GM12878 (cell line): ENCODE results near the gene MAP4K2. TPM values are rescaled to one million over a fixed set of nuclear protein-coding genes. Genes with fewer than 3 reads are reported as not detected.

Experiments used
- BCLAF1 ChIP-seq: fragments of 450-650 bp; IDR thresholded peaks from 2 replicates; pipeline ENCODE4 v1.6.1; 2017; ENCODE audit warnings: antibody characterized with exemption, mild to moderate bottlenecking, moderate library complexity
- BHLHE40 ChIP-seq, 2 experiments: fragments of 450-650 bp in 1 of 2; IDR thresholded peaks; 2 replicates each; pipeline ENCODE4 v1.6.1; 2011 to 2017; ENCODE audit warnings: low read depth in 2 of 2, borderline replicate concordance in 1 of 2, improper control_type of control experiment in 1 of 2, low read length in 1 of 2, mild to moderate bottlenecking in 1 of 2
- CHD1 ChIP-seq: IDR thresholded peaks from 2 replicates; pipeline ENCODE4 v1.6.1; 2012; ENCODE audit warnings: low read depth, low read length, improper control_type of control experiment
- CHD2 ChIP-seq: IDR thresholded peaks from 2 replicates; pipeline ENCODE4 v1.6.1; 2011; ENCODE audit warnings: low read depth, low read length, improper control_type of control experiment, borderline replicate concordance
- EGR1 ChIP-seq, 2 experiments: IDR thresholded peaks; 1 replicate in 1 of 2; 2 replicates in 1 of 2; pipeline ENCODE4 v1.6.1; 2011 to 2012; ENCODE audit warnings: low read depth in 2 of 2, low read length in 2 of 2, borderline replicate concordance in 1 of 2, mild to moderate bottlenecking in 1 of 2, moderate library complexity in 1 of 2
- HDAC6 ChIP-seq: fragments of 200-600 bp; sonication (generic); IDR thresholded peaks from one replicate; pipeline ENCODE4 v1.8.0; 2017; ENCODE audit warnings: antibody characterized with exemption; ENCODE audit not compliant: unreplicated experiment
- HDGF ChIP-seq: fragments of 450-650 bp; IDR thresholded peaks from 2 replicates; pipeline ENCODE4 v1.6.1; 2016; ENCODE audit warnings: antibody characterized with exemption
- IRF3 ChIP-seq: fragments of 450-650 bp; IDR thresholded peaks from 2 replicates; pipeline ENCODE4 v1.6.1; 2014; ENCODE audit warnings: mild to moderate bottlenecking
- JUNB ChIP-seq: IDR thresholded peaks from 2 replicates; pipeline ENCODE4 v1.6.1; 2016; ENCODE audit warnings: antibody characterized with exemption, mild to moderate bottlenecking
- KLF5 ChIP-seq: fragments of 450-650 bp; IDR thresholded peaks from 2 replicates; pipeline ENCODE4 v1.6.1; 2014; ENCODE audit warnings: mild to moderate bottlenecking; ENCODE audit not compliant: partially characterized antibody
- MAX ChIP-seq: IDR thresholded peaks from 2 replicates; pipeline ENCODE4 v1.6.1; 2012; ENCODE audit warnings: low read depth, low read length, improper control_type of control experiment
- MTA3 ChIP-seq: IDR thresholded peaks from 2 replicates; pipeline ENCODE4 v1.6.1; 2012; ENCODE audit warnings: low read length, inconsistent platforms, borderline replicate concordance
- PBX3 ChIP-seq: IDR thresholded peaks from 2 replicates; pipeline ENCODE4 v1.6.1; 2011; ENCODE audit warnings: mild to moderate bottlenecking, low read depth, low read length, moderate library complexity; ENCODE audit not compliant: insufficient replicate concordance
- PML ChIP-seq: IDR thresholded peaks from 2 replicates; pipeline ENCODE4 v1.6.1; 2012; ENCODE audit warnings: low read length, inconsistent platforms
- RELB ChIP-seq: fragments of 450-650 bp; IDR thresholded peaks from 2 replicates; pipeline ENCODE4 v1.6.1; 2017; ENCODE audit warnings: low read depth, mild to moderate bottlenecking, moderate library complexity
- SMAD5 ChIP-seq: IDR thresholded peaks from 2 replicates; pipeline ENCODE4 v1.6.1; 2016; ENCODE audit warnings: antibody characterized with exemption, low read depth
- SP1 ChIP-seq: IDR thresholded peaks from one replicate; pipeline ENCODE4 v1.6.1; 2011; ENCODE audit warnings: low read depth, low read length
- STAT3 ChIP-seq: IDR thresholded peaks from 2 replicates; pipeline ENCODE4 v1.6.1; 2011; ENCODE audit warnings: low read depth, low read length, improper control_type of control experiment
- SUPT20H ChIP-seq: IDR thresholded peaks from 2 replicates; pipeline ENCODE4 v1.6.1; 2011; ENCODE audit warnings: low read depth, mild to moderate bottlenecking, low read length, moderate library complexity, borderline replicate concordance; ENCODE audit not compliant: control insufficient read depth
- TAF1 ChIP-seq: IDR thresholded peaks from 2 replicates; pipeline ENCODE4 v1.6.1; 2011; ENCODE audit warnings: mild to moderate bottlenecking, low read depth, low read length, borderline replicate concordance
- TCF12 ChIP-seq: IDR thresholded peaks from 2 replicates; pipeline ENCODE4 v1.6.1; 2011; ENCODE audit warnings: low read depth, mild to moderate bottlenecking, low read length
- USF1 ChIP-seq: IDR thresholded peaks from 2 replicates; pipeline ENCODE4 v1.6.1; 2011; ENCODE audit warnings: borderline replicate concordance, low read depth, mild to moderate bottlenecking, moderate library complexity, mixed read lengths, low read length; ENCODE audit not compliant: insufficient read depth; ENCODE audit errors: extremely low read length
- ZSCAN29 ChIP-seq: fragments of 450-650 bp; IDR thresholded peaks from 2 replicates; pipeline ENCODE4 v1.6.1; 2017; ENCODE audit warnings: mild to moderate bottlenecking, moderate library complexity
- polyA plus RNA-seq, 11 experiments: library from polyadenylated mRNA; depleted of rRNA in 4 of 11; unstranded in 6 of 11; stranded (reverse) in 5 of 11; fragments of >200 nt; fragmentation: Nextera tagmentation in 4 of 11; fragmentation: Illumina TruSeq in 1 of 11; extraction: Ambion mirVana in 4 of 11; extraction: Trizol in 1 of 11; gene quantifications; 1 replicate in 1 of 11; 2 replicates in 10 of 11; pipeline versions ENCODE4 v1.2.1 to v1.2.3, GENCODE V29; 2011 to 2016; ENCODE audit warnings: inconsistent platforms in 2 of 11, missing spikeins in 2 of 11, low read depth in 1 of 11
- total RNA-seq, 4 experiments: library from RNA; depleted of rRNA in 3 of 4; stranded (reverse); fragments of >200 nt in 3 of 4; fragmentation: Illumina TruSeq in 1 of 4; extraction: Trizol in 1 of 4; gene quantifications; 2 replicates each; pipeline versions ENCODE4 v1.2.1 to v1.2.3, GENCODE V29; 2013 to 2021

Gene MAP4K2
- total and polyA plus RNA-seq, 10 of the 15 experiments (the other 5 are each of a cell fraction or from before 2014, with no cell fraction given) = 0.98 to 78.1 (median 48.9) TPM

GRCh38 chr11:64850979-64851567, 48.1 kb upstream of the MAP4K2 start (continued):
- no peak for TF ChIP-seq BCLAF1
- TF ChIP-seq BHLHE40 (IDR thresholded peaks at IDR 0.05; ENCODE audit: borderline replicate concordance in 1 of 2, low read depth in 2 of 2, low read length in 1 of 2) = peak; percentile 72 to 78
- TF ChIP-seq PML = no peak
- TF ChIP-seq PBX3 = no peak
- TF ChIP-seq TCF12 = peak; percentile 98
- peak; percentile 70; the same call in 1 of the 2 replicates for TF ChIP-seq CHD2
- TF ChIP-seq CHD1 = no peak
- TF ChIP-seq MTA3 = no peak
- TF ChIP-seq ZSCAN29 = no peak; the same call in 1 of the 2 replicates
- no peak for TF ChIP-seq HDAC6
- TF ChIP-seq KLF5 = no peak
- peak; percentile 54 for TF ChIP-seq JUNB
- no peak for TF ChIP-seq USF1
- no peak for TF ChIP-seq STAT3
- peak; percentile 80 for TF ChIP-seq SP1
- peak; percentile 69; the same call in 1 of the 2 replicates for TF ChIP-seq HDGF
- TF ChIP-seq RELB = peak; percentile 93
- TF ChIP-seq EGR1 (IDR thresholded peaks at IDR 0.05; ENCODE audit: borderline replicate concordance in 1 of 2, low read depth in 2 of 2, low read length in 2 of 2) = peak; percentile 51 to 95
- no peak for TF ChIP-seq SUPT20H
- TF ChIP-seq TAF1 = peak; percentile 54; the same call in 1 of the 2 replicates
- TF ChIP-seq MAX = peak; percentile 50; the same call in 1 of the 2 replicates
- no peak for TF ChIP-seq IRF3
- TF ChIP-seq SMAD5 = no peak
